HG02678 (cell line): Measurements from ENCODE around the gene RPS6KC1.
"Not testable (repeated sequence)": the region's sequence is repeated elsewhere in the genome, so short reads cannot be mapped to it uniquely, and the experiment has no call there.

ENCODE experiments used
- ATAC-seq: cut with Tn5 transposase; IDR thresholded peaks from one replicate; pipeline ENCODE4 v1.9.1; 2021; ENCODE audit warnings: mild to moderate bottlenecking, moderate library complexity; ENCODE audit not compliant: unreplicated experiment

RPS6KC1 gene

GRCh38 chr1:213200630-213201029, 149.6 kb downstream of the RPS6KC1 start:
- ATAC-seq, result no peak

- ATAC-seq, result no peak
Measured at GRCh38 chr1:213201380-213202155, 150.5 kb downstream of the RPS6KC1 start.

GRCh38 chr1:213211201-213211600, 160.2 kb downstream of the RPS6KC1 start:
- no peak for ATAC-seq

DNA sequence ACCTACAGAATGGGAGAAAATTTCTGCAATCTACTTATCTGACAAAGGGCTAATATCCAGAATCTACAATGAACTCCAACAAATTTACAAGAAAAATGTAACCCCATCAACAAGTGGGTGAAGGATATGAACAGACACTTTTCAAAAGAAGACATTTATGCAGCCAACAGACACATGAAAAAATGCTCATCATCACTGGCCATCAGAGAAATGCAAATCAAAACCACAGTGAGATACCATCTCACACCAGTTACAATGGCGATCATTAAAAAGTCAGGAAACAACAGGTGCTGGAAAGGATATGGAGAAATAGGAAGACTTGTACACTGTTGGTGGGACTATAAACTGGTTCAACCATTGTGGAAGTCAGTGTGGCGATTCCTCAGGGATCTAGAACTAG, 168.0 kb downstream of the RPS6KC1 start:
- not testable (repeated sequence) for ATAC-seq

DNA sequence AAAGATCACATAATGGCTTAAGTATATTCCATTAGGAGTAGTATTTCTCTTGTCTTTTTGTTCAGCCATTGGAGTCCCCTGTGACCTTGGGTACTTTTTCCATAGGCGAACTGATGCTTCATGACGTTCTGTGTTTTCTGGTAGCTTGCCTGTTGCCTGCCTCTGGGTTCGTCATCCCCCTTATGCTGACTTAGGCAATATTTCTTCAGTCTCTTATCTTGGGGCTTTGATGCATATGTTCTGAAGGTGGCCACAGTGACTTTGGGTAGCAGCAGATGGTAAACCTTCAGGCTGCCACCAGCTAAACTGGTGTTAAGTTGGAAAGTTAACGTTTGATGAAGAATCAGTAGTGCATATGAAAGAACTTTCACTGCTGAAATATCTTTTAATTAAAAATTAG, 170.2 kb downstream of the RPS6KC1 start:
- ATAC-seq, result no peak

- ATAC-seq, result no peak
Measured at GRCh38 chr1:213227458-213227857, 176.4 kb downstream of the RPS6KC1 start.

- ATAC-seq, result no peak
Measured at GRCh38 chr1:213231795-213232231, 180.8 kb downstream of the RPS6KC1 start.

DNA sequence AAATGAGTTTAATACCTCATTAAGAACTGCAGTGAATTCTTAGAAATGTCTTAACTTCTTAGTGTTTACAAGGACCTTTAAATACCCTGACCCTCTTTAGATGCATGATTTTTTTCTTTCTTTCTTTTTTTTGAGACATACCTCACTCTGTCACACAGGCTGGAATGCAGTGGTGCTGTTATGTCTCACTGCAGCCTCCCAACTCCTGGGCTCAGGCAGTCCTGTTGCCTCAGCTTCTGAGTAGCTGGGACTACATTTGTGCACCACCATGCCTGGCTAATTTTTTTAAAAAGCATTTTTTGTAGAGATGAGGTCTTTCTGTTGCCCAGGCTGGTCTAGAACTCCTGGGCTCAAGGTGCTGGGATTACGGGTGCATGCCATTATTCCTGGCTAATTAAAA, 191.8 kb downstream of the RPS6KC1 start:
- no peak for ATAC-seq

GRCh38 chr1:213244664-213245091, 193.6 kb downstream of the RPS6KC1 start:
- ATAC-seq, result peak; percentile 63

DNA sequence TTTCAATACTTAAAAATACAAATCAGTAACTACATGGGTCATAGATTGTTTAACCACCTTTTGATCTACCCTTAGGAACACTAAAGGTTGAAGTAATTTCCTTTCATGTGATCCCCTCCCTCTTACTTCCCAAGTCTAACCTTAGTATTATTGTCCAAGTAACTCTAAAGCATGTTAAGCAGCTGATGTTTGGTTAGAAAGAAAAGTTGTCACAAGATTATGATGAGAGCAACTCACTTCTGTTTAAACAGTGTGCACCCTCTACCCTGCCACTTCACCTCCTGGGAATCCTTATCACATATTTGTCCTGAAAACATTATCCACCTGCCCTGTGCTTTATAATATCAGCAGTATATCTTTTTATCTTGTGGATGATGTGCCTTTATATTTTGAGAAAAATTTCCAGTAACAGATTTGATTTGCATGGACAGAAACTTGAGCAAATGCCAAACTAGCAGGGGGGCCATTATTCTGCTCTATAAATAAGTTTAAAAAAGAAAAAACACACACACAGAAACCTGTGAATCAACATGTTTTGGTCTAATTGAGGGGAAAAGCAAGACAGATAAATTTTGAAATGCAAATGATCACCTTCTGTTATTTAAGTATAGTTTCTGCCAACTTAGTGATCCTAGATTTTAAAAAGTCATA, 194.3 kb downstream of the RPS6KC1 start:
- no peak for ATAC-seq

DNA sequence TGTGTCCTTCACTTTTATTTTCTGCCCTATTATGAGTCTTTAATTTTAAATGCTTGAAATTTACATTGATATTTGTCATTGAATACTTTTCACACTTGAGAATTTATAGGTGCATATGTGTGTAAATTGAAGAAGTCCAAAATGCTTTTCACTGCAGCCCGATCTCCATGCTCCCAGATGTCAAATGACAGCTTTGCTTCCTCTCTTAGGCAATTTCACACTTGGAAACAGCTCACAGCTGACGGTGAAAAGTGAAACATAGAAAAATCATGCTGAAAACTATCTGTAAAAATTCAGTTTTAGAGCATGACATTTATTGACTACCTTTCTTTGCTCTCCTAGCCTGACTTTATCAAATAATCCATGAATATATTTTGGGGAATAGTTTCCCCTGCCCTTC, 196.0 kb downstream of the RPS6KC1 start:
- ATAC-seq, result no peak

GRCh38 chr1:213249395-213249794, 198.4 kb downstream of the RPS6KC1 start:
- no peak for ATAC-seq

DNA sequence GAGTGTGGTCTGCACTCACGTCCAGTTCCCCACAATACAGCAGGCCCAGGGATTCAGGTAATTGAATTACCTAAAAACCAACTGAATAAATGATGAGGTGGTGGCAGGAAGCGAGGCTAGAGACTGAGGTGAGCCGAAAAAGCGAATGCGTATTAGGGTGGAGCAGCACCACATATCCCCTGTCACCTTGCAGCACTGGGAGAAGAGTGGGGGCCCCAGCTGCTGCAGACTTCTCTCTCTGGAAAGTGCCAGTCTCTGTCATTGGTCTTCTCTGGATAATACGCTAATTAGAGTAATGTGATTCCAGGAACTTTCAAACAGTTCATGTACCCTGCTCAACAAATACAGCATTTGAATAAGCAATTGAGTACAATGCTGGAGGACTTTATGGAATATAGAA, 199.0 kb downstream of the RPS6KC1 start:
- no peak for ATAC-seq

- ATAC-seq, result no peak
Measured at GRCh38 chr1:213250446-213250845, 199.4 kb downstream of the RPS6KC1 start.

DNA sequence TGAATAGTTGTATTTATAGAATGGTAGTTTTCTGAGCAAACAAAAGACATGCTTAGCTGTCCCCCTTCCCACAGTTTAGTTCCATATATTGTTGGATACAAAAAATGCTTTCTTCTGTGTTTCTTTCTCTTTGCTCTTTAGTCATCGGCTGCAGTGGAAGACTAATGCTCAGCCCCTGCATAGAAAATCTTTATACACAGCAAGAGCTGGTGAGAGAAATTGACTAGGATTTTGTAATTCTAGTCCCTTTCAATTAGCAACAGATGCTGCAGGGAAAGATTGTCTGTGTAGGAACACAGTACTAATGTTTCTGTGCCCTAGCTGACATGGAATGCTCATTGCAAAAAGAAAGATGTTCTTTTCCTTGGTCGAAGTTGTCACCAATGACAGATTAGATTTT, 200.9 kb downstream of the RPS6KC1 start:
- ATAC-seq, result no peak

GRCh38 chr1:213256438-213257087, 205.5 kb downstream of the RPS6KC1 start:
- ATAC-seq, result peak; percentile 98

DNA sequence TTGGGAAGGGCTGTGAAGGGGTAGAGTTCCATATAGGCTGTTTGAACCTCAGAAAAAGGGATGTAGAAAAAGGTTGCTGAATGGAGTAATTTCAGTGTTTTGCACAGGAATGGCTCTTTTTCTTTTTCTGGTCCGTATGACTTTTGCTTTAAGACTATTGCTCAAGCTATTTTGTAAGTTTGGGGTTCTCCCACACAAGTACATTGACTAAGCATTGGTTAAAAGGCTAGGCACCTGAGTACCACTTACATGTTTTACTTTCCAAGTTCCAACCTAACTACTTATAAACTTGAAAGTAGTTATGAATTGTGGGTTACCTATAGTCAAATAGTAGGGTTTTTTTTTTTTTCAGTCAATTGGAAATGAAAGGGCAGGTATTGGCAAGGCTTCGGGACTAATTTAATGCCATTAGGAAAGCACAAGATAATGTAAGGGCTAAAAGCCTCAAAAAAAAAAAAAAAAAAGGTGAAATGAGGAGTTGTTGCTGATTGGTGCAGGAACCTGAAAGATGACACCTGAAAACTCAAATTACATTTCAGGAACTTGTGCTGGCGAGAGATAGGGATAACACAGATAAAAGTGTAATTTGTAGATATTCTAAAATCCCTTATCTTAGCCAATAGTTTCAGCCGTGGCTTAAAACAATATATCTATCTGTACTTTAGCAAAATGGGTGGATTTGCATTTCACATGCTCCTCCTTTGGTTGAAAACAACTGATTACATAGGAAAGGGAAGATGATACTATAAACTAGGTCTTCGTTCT, 209.5 kb downstream of the RPS6KC1 start:
- no peak for ATAC-seq

DNA sequence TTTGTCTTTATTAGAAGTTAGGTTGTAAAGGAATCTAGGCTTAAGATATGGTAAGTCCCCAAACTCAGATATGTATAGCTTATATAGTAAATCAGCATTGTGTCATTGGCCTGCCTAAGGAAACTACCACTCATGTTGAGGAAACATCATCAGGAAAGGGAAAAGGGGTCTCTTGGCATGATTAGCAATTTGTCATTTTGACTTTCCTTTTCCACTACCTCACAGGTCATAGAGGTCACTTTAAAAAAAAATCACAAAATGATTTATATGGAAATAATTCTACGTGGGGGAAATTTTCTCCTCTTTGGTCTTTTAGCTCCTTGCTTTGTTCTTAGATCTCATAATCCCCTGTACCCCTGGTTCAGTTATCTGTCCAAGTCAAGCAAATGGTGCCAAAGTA, 213.5 kb downstream of the RPS6KC1 start:
- ATAC-seq, result no peak

GRCh38 chr1:213266983-213267772, 216.1 kb downstream of the RPS6KC1 start:
- no peak for ATAC-seq

GRCh38 chr1:213268221-213268620, 217.2 kb downstream of the RPS6KC1 start:
- no peak for ATAC-seq
